HG03354 (cell line): Measurements from ENCODE around the gene SNX9.

Source experiments
- ATAC-seq: cut with Tn5 transposase; IDR thresholded peaks from one replicate; pipeline ENCODE4 v1.9.1; 2021; ENCODE audit warnings: mild to moderate bottlenecking; ENCODE audit not compliant: unreplicated experiment, poor library complexity, severe bottlenecking

The SNX9 gene

DNA sequence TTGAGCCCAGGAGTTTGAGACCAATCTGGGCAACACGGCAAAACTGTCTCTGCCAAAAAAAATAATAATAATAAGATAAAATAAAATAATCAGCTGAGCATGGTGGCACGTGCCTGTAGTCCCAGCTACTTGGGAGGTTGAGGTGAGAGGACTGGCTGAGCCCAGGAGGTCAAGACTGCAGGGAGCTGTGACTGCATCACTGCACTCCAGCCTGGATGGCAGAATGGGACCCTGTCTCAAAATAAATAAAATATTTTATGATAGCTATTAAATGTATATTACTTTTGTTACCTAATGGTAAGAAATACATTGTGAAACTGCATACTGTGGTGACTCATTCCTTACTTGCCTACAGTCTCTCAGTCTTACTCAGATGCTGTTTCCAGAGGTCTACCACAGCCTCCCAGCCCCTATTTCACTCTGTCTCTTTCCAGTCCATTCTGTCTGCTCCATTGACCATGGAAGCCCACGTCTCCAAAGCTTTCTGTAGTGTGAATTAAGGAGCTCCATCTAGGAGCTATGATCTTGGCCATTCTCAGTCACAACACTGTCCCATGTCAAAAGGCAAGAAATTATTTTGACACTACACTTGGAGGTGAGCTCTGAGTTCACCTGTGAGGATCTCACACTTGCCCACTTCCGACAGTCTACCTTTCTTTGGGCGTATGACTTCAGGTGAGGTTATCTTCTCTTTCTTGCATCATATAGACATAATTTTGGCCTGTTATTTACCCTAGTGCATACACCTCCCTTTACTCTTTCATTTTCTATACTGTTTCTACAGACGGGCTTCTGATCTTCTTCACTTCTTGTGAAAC, 22.4 kb upstream of the SNX9 start:
- ATAC-seq: peak; percentile 93

DNA sequence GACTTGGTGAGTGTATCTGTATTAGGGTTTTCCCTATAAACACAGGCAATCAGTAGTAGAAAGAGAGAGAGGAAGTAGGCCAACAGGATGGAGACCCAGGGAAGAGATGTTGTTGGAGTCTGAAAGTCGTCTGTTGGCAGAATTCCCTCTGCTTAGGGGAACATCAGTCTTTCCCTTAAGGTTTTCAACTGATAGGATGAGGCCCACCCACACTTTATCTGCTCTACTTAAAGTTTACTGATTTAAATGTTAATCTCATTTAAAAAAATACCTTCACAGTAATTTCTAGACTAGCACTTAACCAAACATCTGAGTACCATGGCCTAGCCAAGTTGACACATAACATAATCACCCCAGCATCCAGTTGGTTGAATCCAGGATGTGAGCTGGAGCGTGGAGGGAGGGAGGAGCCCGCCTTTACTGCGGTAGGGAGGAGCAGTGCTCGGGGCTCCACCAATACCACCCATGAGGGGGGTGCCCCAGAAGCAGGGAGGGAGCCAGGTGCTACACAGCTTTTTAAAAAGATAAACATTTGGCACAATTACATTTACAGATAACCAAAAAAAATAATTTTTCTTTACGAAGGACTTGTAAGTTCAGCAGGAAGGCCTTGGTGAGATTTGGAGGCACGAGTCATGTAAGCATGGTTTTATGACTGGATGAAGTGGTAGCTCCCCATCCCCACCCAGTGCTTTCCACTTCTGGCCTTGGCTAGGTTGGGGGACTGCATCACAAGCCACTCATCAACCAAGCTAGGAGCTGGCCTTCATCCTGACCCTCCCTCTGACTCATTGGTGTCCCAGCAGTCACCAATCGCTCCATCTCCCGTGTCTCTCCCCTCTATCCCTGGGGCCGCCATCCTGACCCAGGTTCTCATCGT, 18.4 kb upstream of the SNX9 start:
- ATAC-seq: no peak

DNA sequence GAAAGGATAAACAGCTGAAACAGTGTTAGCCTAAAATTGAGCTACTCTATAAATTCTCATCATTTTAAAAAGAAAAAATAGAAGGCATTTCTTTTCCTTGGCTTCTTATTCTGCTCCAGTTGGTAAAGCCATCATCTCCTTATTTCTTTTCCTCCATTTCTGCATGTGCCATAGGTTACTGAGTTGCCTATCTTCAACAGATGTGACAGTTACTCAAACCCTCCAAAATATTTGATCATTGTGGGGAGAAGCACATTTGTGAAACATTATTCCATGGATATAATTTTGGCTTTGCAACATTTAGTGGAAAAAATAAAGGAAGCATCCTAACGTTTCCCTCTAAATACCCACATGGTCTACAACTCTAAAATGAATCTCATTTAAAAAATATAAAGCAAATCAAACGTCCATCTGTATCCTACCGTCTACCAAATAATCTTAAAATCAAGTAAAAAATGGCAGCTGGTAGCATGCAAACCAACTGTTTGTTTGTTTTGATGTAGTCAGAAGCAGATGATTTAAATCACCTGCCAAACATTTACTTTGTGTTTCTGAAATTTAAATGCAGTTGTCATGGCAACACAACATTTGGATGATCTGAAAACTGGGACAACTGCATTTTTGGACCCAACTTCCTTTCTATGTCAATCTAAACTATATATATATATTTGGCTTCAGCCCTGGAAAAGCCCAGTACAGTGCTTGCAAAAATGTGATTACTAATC, 16.8 kb upstream of the SNX9 start:
- ATAC-seq: no peak

DNA sequence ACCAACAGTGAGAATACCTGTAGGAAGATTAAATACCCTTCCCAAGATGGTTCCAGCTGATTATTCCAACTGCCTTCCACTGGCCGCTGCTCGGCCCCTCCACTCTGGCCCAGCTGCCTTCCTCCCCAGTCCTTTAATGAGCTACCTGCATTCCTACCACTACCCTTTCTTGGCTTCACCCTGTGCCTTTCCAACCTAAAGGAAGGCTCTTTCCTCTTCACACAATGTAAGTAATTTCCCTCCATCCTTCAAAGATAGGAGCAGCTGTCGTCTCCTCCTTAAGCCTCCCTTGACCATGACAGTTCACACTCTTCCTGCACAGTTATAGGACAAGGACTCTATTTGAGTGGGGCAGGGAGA, 16.2 kb upstream of the SNX9 start:
- ATAC-seq: no peak

DNA sequence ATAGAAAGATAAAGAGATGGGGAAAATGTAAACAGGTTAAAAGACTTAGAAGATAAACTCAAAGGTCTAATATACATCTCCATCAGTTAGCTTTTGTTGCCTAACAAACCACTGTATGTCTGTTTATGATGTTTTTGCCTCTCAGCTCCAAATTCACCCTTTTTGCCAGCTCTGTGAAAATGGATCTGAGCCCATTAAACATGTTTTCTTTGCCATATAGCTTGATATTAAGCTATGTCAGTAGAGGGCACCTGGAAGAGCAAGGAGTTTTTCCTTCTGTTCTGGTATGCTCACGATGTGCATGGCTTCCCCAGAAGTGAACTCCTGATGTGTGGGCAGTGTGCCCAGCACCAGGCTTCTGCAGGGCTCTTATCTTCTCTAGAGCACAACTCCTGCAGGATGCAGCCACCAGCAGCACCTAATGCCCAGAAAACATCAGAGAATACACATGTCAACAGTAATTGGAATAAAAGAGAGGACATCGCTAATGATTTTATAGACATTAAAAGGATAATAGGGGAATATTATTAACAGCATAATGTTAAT, 14.6 kb upstream of the SNX9 start:
- no peak for ATAC-seq

DNA sequence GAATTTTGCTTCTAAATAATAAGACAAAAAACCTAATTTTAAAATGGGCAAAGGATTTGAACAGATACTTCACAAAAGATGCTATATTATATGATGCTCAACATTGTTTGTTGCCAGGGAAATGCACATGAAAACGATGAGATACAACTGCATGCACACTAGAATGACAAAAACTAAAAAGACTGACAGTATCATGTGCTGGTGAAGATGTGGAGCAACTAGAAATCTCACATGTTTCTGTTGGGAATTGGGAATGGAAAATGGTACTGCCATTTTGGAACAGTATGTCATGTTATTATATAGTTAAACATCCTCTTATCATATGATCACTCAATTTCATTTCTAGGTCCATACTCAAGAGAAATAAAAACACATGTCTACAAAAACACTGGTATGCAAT, 13.4 kb upstream of the SNX9 start:
- no peak for ATAC-seq

DNA sequence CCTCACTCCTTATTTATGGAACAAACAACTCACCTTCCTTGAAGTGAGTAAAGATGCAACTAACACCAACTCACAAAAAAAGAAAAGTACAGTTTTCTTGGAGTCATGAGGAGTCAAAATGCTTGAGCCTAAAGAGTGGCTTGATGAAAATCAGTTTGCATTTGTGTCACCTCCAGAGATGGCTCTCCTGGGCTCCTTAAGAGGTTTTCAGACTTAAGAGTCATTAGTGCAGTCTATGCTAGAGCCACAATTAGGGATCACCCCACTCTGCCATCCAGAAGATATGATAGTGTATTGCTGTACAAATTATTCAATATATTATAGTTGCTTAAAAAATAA, 11.9 kb upstream of the SNX9 start:
- no peak for ATAC-seq

DNA sequence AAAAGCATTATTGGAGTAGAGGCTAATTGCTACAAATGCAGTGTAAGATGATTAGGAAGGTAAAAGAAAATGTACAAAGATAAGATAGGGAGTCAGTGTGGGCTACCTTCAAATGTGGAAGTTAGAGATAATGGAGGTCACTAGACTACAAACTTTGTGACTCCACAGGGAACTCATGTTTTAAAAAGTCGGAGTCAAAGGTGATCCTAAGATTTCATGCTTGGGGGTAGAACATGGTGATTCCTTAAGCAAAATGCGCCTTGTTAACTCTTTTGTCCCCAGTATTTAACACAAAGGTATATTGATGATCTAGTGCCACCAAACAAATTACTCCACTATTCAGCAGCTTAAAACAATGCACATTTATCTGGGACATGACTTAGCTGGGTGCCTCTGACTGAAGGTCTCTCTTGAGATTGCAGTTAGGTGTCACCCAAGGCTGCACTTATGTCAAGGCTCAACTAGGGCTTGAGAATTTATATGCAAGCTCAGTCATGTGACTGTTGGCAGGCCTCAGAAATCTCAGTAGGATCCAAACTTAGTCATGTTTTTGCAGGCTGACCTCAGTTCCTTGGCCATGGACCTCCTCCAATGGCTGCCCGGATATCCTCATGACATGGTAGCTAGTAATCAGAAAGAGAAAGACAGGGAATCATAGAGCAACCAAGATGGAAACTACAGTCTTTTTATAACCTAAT, 11.4 kb upstream of the SNX9 start:
- ATAC-seq: no peak

DNA sequence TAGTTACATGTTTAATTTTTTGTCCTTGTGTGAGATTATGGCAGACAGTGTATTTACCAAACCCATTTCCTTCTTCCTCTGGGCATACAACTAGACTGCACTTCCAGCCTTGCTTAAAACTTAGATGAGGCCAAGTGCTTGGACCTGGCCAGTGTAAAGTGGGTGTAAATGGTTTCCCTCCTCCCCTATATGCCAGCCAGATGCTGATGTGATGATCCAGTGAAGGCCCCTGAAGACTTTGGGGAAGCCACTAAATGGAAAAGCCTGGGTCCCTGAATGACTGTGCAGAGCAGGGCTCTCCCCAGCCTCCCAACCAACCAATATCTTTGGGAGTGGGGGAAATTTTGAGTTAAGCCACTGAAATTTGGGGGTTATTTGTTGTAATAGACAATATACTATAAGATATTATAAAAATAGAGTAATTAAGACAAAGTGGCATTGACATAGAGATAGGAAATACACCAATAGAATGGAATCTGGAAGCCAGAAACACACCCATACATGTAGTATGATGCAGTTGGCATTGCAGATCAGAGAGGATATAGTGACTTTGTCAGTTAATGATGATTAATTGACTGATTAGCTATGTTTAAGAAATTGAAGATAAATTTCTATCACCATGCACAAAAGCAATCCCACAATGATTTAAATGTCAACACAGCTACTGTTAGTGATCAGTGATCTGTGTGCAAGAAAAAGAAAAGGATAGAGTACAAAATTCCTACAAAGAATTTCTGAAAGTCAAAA, 10.4 kb upstream of the SNX9 start:
- ATAC-seq: no peak

DNA sequence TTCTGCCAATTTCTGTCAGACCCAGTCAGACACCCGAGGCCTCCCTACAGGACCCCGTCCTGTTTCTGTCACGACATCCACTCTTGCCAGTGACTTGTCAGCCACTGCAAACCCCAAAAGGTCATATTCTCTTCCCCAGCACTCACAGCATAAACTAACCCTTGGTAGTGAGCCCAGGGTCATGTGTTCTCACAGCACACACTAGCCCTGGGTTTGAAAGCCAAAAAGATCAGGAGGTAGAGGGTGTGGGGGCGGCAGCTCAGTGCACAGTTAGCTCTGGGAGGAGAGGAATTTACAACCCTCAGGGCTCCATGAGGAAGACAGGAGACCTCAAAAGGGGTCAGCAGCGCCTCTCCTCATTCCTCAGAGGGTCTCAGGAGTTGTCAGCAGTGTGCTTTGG, 9.9 kb upstream of the SNX9 start:
- no peak for ATAC-seq

DNA sequence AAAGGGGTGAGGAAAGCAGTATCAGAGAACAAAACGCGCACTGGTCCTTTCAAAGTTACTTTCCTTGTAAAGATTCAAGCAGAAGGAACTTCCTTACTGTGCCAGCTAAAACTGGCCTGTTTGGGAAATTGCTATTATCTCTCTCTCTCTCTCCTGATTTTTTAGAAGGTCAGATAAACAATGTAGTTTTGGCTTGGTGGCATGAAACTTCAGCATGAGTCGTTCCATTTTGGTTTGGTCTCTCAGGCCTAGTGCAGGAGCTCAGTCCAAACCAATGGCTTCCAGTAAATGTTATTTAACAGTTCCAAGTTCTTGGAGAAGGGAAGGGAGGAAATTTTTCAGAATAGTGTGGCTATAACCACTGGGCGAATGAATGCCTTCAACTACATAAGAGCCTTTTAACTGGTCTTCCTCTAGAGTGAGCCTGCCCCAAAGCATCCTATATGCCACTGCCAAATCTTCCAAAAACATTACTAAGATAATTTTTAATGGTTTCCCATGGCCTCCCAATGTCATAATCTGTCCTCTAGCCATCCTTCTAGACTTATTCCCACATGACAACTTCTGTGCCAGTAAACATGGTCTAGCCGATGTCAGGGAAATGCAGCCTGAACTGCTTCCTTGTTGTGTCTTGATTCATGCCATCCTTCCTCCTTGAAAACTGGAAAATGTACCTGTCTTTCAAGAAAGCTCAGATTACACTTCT, 9.1 kb upstream of the SNX9 start:
- ATAC-seq: no peak

DNA sequence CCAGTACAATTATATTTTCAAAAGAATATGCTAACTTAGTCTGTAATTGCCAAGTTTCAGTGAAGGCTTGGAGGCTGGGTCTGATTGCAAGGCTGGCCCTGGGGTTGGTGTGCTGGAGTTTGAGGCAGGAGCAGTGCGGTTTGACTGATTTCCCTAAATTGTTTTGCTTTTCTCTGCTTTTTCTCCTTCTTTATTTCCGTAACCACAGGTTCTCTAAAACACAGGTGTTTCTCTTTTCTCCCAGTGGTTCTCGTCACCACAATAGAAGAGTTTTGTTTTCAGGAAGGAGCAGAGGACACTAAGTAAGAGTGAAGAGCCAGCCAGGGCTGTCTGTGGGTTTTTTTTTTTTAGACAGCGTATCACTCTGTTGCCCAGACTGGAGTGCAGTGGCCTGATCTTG, 8.2 kb upstream of the SNX9 start:
- ATAC-seq: peak; percentile 75

DNA sequence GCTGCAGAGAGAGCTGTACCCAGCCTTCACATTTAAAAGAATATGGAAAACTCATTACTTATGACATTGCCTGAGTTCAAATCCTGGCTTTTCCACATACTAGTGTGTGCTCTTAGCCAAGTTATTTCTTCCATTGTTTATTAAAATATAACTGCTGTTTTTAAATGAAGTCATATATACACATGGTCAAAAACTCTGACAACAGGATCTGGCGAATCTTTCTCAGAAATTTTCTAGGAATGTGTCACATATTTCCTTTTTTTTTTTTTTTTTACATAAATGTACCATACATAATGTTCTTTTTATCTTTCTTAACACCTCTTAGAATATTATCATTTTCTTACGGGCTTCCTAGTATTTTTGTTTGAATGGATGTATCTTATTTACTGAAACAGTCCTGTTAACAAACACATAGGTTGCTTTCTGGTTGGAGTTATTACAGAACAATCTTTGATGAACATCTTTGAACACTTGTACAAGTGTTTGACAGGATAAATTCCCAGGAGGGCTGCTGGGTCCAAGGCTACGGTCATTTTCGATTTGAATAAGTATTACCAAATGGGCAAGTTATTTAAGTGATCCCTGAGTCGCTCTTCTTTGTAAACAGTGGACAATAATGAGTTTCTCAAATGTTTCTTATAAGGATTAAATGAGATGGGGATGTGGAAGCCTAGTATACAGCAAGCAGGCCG, 1.6 kb upstream of the SNX9 start:
- no peak for ATAC-seq

DNA sequence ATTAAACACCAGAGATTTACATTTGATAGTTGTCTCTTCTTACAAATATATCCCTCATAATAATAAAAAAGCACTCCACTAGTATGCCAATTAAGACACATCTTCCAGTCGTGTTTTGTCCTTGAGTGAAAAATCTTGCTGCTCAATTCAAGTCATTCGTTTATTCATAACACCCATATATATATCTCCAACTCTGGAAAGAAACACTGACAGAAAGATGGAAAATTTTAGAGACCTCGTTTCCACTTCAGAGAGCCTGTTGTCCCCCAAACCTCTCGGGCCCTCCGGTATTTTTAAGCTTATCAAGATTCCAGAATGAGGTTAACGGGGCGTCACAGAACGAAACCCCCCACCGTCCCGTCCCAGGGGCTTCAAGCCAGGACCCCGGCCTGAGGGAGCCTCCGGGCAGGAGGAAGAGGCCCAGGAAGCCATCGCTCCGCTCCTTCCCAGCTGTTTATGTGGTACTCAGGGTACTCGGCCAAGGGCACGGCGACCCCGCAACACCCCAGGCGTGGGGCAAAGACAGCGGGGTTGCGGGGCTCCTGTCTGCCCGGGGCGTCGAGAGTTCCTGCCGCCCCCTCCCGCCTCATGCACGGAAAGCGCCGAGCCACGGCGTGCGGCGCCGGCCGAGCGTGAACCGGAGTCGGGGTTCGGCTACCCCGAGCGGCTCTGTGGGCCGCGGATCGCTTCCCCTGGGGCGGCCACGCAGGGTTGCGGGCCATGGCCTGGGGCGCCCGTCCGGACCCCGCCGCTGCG, 623 bp upstream of the SNX9 start:
- peak; percentile 4 for ATAC-seq

DNA sequence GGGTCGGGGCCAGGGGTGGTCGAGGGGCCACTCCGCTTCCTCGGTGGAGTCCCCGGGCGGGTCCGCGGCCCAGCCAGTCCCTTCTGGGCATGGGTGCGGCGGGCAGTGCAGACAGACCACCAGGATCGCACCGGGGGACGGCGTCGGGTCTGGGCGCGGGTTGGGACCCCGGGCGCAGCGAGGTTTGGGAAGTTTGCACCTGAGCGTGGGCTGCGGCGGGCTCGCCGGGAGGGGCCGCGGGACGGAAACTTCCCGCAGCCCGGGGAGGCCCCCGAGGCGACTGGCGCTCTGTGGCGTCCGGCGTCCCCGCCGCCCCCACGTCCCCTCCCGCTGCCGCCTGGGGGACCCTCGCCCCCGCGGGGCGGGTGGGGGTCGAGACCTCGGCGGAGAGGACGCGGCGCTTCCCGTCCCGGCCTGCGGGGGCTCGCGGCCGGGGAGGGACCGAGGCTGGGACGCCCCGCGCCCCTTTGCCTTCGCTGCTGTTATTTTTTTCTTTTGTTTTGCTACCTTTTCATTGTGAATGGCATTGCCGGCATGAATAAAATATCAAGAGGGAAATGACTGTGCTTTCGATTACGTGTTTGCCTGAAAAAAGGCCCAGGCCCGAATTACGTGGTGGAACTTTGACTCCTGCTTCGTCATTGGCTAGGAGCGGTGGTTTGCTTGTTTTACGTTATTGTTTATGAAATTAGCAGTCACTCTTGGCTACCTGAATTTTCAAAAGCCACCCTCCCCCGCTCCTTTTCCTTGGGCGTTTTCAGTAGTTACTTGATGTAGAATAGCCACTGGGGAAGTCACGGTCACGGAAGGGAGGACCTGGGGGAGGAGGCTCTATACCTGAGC, 703 bp downstream of the SNX9 start:
- peak; percentile 54 for ATAC-seq

DNA sequence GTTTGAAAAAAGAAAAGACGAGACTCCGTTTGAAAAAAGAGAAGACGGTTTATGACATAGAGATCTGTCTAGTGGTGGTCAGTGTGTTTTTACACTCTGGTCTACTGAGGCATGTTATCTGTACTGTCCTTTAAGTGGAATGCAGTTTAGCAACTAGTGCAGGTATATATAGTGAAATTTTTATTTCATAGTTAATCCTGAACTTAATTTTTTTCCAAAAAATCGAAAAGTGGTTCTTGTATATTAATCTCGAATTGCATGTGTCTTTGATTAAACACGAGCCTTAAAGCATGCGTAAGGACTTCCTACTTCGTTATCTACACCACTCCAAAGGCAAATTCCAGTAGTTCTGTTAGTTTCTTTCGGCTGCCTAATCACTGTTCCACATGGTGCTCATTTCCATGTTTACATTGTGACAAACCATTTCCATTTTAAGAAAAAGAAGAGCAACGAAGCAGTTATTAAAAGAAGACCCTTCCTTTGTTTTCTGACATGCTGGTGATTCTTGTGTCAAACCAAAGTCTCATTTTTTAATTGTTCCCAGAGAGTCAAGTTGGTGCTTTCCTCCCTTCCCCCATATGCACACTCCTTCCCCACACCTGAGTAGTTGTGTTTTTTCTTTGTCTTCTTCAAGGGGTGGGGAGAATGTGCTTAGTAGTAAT, 2.3 kb downstream of the SNX9 start:
- ATAC-seq: no peak
